WI38 (cell line): ENCODE measurements around the gene EME2.

Experiments
- H3K4me3 ChIP-seq: 2 replicates; pipeline ENCODE4 v1.5.1; 2011; ENCODE audit warnings: low read depth, mild to moderate bottlenecking, control low read depth, low read length
- CTCF ChIP-seq: IDR thresholded peaks from 2 replicates; pipeline ENCODE4 v1.5.1; 2012; ENCODE audit warnings: low read depth, mild to moderate bottlenecking, control low read depth, low read length

The EME2 gene

GRCh38 chr16:1772362-1772907 is at the start of gene EME2:
EME2 (plus strand) TSS chr16:1772810; CDS start chr16:1773228, 418 bp downstream.
- peak within 1 kb of the TSS; percentile 87 for H3K4me3 ChIP-seq
- TF ChIP-seq CTCF: no peak

- peak; percentile 89 for TF ChIP-seq CTCF
- H3K4me3 ChIP-seq: no peak overlapping the region
These were observed 49.0 kb upstream of the EME2 start for GRCh38 chr16:1723450-1724147.

GRCh38 chr16:1724491-1724890 is 48.1 kb upstream of the EME2 start:
- TF ChIP-seq CTCF: no peak
- H3K4me3 ChIP-seq: no peak overlapping the region

- no peak for TF ChIP-seq CTCF
- no peak overlapping the region for H3K4me3 ChIP-seq
These were observed 45.7 kb upstream of the EME2 start for GRCh38 chr16:1726661-1727502.

- H3K4me3 ChIP-seq: no peak overlapping the region
- TF ChIP-seq CTCF: no peak
These were observed 44.7 kb upstream of the EME2 start for GRCh38 chr16:1727651-1728624.

GRCh38 chr16:1729026-1729425 is 43.6 kb upstream of the EME2 start:
- H3K4me3 ChIP-seq: no peak overlapping the region
- TF ChIP-seq CTCF: no peak
